TTC549 (cell line): ENCODE measurements around the gene MMP11.

ENCODE experiments used
- FAIRE-seq: peaks from 2 replicates; lab custom pipeline; 2012; peaks lifted over from hg19 to GRCh38; lab: Jason Lieb, UNC

Gene MMP11

DNA sequence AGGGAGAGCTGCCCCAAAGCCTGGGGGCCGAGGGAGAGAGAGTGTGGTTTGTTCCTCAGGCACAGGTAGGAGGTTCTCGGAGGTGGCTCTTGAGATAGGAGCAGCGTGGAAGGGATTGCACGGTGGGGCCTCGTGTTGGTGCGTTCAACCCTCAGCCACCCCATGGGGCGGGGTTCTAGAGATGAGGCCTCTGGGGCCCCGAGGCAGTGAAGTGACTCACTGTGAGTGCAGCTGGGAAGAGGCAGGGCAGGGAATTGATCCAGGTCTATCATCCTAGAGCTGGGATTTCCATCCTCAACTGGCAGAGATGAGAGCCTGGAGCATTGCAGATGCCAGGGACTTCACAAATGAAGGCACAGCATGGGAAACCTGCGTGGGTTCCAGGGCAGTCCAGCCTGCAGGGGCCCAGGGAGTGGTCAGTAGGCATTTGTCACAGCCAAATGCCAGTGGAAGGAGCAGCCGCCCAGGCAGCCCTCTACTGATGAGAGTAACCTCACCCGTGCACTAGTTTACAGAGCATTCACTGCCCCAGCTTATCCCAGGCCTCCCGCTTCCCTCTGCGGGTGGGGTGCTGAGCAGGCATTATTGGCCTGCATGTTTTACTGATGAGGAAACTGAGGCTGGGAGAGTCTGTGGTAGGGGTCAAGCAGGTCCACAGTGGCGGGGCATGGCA is 9.0 kb downstream of the MMP11 start:
- no peak for FAIRE-seq

DNA sequence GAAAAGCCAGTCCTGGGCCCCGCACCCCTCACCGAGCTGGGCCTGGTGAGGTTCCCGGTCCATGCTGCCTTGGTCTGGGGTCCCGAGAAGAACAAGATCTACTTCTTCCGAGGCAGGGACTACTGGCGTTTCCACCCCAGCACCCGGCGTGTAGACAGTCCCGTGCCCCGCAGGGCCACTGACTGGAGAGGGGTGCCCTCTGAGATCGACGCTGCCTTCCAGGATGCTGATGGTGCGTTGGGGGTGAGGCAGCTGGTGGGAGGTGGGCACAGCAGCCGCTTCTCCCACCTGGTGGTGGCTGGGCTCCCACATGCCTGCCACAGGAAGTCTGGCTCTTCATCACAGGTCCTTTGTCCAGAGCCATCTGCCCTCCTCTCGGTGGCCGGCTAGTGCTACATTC is 9.6 kb downstream of the MMP11 start:
- no peak for FAIRE-seq

DNA sequence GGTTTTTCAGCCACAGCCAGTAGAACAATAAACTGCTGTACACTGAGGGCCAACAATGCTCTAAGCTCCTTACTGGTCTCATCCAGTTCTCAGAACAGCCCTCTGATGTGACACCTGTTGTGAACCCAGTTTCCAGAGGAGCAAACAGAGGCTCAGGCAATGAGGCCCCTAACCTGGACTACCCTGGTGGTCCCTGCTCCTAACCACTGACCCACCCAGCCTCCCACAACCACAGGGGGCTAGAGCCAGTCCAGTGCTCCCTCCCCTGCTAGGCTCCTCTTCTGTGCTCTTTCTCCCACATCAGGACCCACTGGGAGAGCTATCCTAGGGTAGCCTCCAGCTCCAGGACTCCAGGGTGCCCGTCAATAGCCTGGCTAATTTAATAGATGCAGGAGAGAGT is 10.1 kb downstream of the MMP11 start:
- no peak for FAIRE-seq

DNA sequence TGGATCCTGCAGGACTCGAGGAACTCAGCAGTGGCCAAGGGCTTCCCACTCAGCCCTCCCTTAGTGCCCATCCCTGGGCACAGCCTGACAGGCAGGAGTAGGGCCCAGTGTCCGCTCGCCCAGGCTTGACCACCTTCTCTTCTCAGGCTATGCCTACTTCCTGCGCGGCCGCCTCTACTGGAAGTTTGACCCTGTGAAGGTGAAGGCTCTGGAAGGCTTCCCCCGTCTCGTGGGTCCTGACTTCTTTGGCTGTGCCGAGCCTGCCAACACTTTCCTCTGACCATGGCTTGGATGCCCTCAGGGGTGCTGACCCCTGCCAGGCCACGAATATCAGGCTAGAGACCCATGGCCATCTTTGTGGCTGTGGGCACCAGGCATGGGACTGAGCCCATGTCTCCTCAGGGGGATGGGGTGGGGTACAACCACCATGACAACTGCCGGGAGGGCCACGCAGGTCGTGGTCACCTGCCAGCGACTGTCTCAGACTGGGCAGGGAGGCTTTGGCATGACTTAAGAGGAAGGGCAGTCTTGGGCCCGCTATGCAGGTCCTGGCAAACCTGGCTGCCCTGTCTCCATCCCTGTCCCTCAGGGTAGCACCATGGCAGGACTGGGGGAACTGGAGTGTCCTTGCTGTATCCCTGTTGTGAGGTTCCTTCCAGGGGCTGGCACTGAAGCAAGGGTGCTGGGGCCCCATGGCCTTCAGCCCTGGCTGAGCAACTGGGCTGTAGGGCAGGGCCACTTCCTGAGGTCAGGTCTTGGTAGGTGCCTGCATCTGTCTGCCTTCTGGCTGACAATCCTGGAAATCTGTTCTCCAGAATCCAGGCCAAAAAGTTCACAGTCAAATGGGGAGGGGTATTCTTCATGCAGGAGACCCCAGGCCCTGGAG is 10.9 kb downstream of the MMP11 start:
- no peak for FAIRE-seq

DNA sequence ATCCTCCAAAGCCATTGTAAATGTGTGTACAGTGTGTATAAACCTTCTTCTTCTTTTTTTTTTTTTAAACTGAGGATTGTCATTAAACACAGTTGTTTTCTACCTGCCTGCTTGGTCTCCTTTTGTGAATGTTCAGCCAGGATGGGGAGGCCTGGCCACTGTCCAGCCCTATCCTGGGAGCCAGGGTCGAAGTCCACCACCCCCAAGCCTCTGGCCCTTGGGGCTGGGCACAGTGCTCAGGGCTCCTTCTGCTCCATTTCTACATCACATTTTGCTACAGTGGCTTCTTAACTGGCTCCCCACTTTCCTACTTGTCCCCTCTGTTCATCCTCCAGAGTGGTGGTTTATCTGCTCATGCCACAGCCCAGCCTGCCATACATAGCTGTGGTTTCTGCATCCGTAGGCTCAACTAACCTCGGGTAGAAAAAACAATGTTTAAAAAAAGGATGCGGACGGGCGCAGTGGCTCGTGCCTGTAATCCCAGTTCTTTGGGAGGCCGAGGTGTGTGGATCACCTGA is 11.6 kb downstream of the MMP11 start:
- no peak for FAIRE-seq

DNA sequence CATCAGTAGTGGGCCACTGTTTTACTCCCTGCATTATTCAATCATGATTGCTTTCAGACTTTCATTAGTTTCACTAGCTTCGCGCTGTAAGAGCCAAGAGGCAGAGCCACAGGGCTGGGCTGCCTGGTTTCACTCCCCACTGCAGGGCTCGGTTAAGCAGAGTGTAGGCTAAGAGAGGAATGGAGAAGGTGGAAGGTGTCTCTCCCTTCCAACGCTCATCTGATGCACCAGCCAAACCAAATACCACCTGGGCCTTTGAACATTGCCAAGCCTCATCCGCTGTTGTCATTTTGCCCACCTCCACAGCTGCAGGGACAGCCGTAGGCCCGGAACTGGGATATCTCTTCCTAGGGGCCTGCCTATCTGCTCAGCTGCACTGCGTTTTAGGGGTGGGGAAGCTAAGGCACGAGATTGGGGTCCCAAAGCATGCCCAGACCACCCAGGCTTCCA is 13.6 kb downstream of the MMP11 start:
- no peak for FAIRE-seq

DNA sequence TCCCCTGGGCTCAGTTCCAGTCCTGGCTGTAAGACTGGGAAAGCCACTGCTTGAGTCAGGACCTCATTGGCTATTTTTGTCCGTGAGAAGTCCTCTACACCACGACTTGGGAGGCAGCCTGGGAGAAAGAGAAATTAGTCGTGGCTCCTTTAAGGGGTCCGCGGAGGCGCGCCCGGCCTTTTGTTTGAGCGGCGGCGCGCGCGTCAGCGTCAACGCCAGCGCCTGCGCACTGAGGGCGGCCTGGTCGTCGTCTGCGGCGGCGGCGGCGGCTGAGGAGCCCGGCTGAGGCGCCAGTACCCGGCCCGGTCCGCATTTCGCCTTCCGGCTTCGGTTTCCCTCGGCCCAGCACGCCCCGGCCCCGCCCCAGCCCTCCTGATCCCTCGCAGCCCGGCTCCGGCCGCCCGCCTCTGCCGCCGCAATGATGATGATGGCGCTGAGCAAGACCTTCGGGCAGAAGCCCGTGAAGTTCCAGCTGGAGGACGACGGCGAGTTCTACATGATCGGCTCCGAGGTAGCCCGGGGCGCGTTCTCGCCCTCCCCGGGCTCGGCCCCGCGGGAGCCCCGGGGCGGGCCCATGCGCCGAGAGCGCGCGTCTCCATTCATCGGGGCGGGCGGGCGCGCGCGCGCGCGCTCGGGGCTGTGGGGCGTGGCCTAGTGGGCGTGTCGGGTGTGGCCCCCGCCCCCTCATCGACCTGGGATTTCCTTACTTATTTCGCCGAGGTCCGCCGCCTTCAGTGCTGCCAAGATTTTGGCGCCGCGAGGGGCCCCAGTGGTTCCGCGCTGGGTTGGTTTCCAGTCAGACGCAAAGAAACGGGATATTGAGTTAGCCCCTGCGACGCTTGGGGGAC is 14.3 kb downstream of the MMP11 start, which contains the start of gene SMARCB1:
Gene SMARCB1, plus strand, starts transcription at position 215 of the 848 bp plus-strand sequence. Its CDS starts 204 bp downstream, at position 419.
- no peak for FAIRE-seq

DNA sequence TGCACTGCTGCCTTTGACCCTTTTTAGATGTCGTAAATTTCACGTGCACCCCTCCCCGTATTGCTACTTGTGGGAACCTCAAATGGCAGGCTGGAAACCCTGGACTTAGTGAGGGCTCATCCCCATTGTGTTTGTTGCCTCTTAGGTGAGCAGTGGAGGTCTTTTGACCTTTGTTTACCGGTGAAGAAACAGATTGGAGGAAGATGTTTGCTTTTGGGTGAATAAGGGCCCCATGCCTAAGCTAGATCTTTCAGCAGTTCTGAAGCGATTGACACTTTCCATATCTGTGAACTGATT is 14.9 kb downstream of the MMP11 start:
- FAIRE-seq, result no peak

DNA sequence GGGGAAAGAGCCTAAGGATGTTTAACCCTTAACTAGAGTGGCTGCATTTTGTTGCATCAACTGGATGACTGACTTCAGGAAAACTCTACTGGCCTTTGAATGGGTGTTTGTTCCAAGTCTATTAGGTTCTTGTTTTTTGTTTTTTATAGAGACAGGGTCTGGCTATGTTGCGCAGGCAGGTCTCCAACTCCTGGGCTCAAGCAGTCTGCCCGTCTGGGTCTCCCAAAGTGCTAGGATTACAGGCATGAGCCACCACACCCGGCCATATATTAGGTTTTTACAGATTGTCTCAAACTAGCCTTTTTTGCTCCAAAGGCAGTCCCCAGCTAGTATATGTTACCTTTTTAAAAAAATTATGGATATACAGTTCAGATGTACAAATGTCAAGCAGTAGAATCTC is 15.3 kb downstream of the MMP11 start:
- no peak for FAIRE-seq

DNA sequence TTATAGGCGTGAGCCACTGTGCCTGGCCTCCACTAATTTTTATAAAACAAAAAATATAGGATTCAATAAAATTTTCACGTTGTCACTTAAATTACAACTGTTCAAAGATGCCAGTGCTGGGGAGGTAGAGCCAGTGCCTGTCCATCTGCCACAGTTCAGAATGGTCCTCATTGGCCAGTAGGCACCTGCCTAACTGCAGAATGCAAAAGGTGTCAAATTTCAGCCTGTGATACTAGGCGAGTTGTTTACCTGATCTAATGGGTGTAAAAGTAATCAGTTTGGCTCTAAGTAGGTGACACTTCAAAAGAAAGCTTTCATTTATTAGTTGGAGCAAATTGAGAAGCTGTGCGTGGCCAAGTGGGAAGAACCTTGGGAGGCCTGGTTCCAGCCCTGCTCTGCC is 16.5 kb downstream of the MMP11 start:
- FAIRE-seq, result no peak

DNA sequence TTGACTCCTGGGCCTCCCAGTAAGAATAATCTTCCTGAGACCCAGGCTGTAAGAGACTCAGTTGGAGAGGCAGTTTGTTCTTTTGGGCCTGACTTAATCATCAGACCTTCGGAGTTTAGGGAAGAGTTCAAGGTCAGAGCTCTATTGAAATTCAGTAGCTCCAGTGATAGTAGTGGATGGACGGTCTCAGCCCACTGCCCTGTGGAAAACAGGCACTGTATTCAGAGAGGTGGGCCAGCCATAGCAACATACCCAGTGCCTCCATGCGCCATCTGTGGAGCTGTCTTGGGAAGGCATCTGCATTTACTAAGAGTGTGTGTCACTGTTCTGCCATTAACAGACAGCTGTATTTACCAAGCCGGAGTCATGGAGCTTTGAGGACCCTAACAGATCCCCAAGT is 17.0 kb downstream of the MMP11 start:
- no peak for FAIRE-seq

DNA sequence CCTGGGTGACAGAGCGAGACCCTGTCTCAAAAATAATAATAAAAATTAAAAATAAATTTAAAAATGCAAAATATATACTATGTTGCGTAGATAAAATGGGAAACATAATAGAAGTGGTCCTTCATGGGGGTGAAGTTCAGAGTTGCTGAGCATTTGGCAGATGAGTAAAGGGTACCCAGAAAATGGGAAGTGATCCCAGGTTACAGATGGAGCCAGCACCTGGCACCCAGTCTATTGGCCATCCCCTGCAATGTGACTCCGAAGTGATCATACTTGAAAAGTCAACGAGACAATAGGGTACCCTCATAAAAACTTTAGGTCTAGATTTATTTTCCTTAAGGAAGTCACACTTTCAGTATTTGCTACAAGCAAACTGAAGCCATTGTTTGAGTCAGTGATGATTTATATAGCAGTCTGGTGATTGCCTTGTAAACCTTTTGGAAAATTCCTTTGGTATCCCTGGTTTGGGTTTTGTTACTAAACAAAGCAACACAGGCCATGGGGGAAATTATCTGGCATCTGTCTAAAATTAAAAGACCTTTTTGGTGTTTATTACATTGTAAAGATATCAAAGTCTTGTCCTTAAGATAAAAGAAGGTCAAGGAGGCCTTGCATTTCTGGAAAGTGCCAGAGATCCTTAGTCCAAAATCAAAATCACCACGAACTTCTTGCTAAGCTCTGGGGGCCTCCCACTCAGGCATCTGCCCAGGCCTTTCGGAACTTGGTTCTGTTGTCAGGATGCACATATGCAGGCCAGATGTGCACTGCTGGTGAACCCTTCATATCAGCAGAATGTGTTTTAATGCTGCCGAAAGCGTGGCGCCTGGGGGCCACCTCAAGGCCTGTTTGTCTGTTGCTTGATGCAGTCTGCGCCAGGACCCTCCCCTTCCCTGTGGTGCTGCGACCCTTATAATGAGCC is 18.4 kb downstream of the MMP11 start:
- FAIRE-seq, result no peak

DNA sequence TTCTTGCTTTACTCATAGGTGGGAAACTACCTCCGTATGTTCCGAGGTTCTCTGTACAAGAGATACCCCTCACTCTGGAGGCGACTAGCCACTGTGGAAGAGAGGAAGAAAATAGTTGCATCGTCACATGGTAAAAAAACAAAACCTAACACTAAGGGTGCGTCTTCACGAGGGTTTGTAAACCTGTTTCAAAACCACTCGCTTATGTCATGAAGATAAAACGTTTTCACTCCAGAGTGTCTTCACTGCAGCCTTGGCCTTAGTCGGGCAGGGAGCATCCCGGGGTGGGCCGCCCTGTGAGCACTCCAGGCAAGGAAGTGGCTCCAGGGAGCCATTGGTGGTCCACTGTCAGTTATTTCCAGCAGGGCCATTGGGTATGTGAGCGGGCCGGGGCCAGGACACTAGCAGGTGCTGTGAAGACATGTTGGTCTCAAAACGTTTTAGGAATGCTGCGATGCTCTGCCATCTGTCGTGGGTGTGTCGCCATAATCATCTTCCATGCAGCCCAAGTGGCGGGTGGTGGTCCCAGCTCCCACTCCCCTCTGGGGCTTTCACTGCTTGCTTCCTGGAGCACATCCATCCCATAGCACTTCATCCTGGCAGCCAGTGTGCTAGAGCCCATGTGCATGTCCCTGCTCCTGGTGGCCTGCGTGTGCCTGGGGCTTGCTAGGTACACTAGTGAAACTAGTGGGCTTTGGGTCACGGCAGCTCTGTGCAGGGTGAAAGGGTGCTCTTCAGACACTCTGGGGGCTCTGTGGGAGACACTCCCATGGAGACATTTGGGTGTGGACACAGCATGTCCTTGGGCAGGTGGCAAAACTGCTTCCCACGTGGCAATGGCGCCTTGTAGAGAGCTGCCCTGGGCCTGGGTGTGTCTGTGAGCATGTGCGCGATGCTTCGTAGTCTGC is 19.3 kb downstream of the MMP11 start:
- FAIRE-seq, result no peak

DNA sequence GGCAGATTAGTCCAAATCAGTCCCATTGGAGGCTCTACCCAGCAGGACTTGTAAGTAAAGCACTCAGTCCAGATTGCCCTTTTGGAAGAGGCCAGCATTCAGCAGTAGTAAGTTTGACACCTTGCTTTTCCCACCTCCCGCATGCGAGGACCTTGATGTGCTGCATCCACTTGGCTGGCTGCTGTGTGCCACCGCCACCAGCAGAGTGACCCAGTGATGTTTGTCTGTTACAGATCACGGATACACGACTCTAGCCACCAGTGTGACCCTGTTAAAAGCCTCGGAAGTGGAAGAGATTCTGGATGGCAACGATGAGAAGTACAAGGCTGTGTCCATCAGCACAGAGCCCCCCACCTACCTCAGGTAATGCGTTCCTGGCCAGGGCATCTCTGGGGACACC is 20.7 kb downstream of the MMP11 start:
- FAIRE-seq, result no peak

DNA sequence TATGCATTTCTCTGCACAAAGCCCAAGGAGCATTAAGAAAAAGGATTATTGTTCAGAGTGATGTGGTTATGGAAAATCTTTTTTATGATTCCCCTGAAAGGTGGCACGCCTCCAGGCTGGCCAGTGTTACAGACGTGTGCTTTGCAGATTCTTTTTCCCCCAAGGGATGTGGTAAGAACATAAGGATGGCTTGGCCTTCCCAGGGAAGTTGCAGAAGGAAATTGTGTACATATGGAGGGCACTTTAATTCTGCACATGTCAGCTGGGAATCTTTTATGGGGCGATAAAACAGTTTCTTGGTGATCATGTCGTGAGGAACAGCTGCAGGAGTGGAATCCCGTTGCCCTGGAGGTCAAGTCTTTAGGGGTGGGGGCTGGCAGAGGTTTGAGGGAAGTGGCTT is 23.8 kb downstream of the MMP11 start:
- FAIRE-seq, result no peak

DNA sequence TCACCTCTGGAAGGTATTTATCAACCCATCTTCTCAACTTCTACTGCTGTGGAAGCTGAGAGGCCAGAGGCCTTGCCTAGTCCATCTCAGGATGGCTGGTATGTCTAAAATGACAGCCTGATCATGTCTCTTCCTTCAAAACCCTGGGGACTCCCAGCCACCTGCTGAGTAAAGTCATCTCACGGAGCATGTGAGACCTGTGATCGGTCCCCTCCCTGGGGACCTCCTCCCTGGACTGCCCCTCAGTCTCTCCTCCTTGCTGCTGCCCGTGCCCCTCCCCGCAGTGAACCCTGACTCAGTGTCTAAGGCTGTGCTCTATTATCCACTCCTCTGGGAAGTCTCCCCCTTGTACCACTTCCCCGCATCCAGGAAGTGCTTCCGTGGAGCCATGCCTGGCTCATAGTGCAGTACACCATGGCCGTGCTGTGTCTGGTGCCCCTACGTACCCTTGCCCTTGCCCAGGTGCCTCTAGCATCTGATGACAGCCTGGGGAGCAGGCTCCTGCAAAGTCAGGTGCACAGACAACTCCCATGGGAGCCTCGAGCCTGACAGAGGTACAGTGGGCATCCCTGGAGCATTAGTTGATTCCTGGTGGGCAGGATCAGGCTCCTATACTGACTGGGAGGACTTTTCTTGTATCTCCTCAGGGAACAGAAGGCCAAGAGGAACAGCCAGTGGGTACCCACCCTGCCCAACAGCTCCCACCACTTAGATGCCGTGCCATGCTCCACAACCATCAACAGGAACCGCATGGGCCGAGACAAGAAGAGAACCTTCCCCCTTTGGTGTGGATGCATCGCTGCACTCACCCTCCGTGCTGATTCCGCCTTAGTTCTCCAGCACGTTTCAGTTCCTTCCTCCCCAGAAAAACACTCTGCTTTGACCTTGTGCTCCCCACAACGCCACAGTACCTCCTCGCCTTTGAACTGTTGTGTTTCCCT is 27.9 kb downstream of the MMP11 start:
- FAIRE-seq, result no peak

DNA sequence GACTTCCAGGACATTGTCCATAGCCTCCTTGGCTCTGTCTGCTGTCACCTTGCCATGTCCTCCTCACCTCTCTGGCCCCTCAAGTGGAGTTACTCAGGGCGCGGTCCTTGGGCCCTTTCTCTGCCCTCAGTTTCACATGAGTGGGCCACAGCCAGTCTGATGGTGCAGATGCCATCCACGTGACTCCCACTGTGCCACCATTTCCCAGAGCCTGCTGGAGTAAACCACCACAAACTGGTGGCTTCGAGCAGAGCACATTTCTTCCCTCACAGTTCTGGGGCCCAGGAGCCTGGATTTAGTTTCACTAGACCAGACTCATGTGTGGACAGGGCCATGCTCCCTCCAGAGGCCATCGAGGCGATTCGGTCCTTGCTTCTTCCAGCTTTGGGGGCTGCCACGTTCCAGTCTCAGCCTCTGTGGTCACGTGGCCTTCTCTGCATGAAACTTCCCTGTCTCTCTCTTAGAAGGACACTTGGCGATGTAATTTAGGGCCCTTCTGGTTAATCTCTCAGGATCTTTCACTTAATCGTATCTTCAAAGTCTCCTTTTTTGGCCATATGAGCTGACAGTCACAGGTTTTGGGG is 28.7 kb downstream of the MMP11 start:
- no peak for FAIRE-seq

DNA sequence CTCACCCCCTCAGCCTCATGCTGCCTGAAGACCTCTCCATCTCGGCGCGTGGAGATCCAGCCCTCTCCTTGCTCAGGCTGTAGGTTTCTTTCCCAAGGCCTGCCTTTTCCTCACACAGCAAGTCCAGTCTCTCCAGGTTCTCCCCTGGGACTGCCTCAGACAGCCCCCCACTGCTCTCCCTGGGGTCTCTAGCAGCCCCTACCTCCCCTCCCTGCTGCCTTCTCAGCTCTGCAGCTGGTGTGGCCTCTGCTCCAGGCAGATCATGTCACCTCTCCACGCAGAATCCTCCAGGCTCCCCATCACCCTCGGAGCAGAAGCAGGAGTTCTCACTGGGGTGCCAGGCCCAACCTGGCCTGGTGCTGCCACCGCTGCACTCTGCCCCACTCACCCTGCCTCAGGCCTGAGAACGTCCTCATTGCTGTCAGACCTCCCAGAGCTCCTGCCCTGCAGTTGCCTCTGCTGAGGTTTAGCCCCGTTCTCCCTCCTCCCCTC is 29.3 kb downstream of the MMP11 start:
- FAIRE-seq, result no peak
